Osteoblast (primary cell): ENCODE data around the gene TDRD3. TPM values are rescaled to one million over a fixed set of nuclear protein-coding genes. Genes with fewer than 3 reads are reported as not detected.

Source experiments
- small RNA-seq: library from RNA; depleted of rRNA; stranded (forward); fragments of <200 nt; gene quantifications from one replicate; pipeline ENCODE3, GENCODE V24; 2012
- total RNA-seq: library from RNA; depleted of rRNA; stranded (reverse); fragments of >200 nt; gene quantifications from 2 replicates; pipeline ENCODE4 v1.2.3, GENCODE V29; 2012

Gene TDRD3
- total RNA-seq, 1 donor: 33.7 TPM

Small RNA genes within 50 kb of the gene (small RNA-seq; reads per million reads assigned to genes)
- gene RNA5SP31: not detected

Other genes starting within 250 kb of the TDRD3 start
- 8.3 TPM in 2 replicates for gene DIAPH3, start 233.3 kb upstream of the TDRD3 start, total RNA-seq